ENCODE results near the gene TBC1D21.

TBC1D21 gene

GRCh38 chr15:73889053-73889761 is 15.8 kb downstream of the TBC1D21 start:
- no peak for ATAC-seq (replicated peaks)
- peaks cover 0 to 2% of the 10 kb centered on the region in 2 donors for H3K36me3 Mint-ChIP-seq
- H3K27me3 Mint-ChIP-seq = peaks cover 18 to 30% of the 10 kb centered on the region in 2 donors
- no peak overlapping the region for H3K27ac Mint-ChIP-seq
- H3K4me3 Mint-ChIP-seq = no peak overlapping the region
- peaks cover 4 to 5% of the 10 kb centered on the region in 2 donors for H3K9me3 Mint-ChIP-seq
- H3K4me1 Mint-ChIP-seq = peaks cover 7 to 10% of the 10 kb centered on the region in 2 donors
- no peak for DNase-seq

- Mint-ChIP-seq H3K9me3 (peaks cover 4 to 5% of the 10 kb centered on the region in 2 donors), H3K27me3 (peaks cover 24 to 35% of the 10 kb centered on the region in 2 donors), H3K36me3 (peaks cover 0 to 2% of the 10 kb centered on the region in 2 donors), H3K27ac (no peak overlapping the region), H3K4me1 (peaks cover 7 to 10% of the 10 kb centered on the region in 2 donors), H3K4me3 (no peak overlapping the region)
- ATAC-seq (replicated peaks) (no peak), DNase-seq (no peak)
These were observed 16.4 kb downstream of the TBC1D21 start for GRCh38 chr15:73889762-73890124.

- H3K4me3 Mint-ChIP-seq = no peak overlapping the region
- H3K27ac Mint-ChIP-seq = no peak overlapping the region
- DNase-seq (no peak), ATAC-seq (replicated peaks) (no peak)
- peaks cover 4 to 5% of the 10 kb centered on the region in 2 donors for H3K9me3 Mint-ChIP-seq
- peaks cover 4 to 6% of the 10 kb centered on the region in 2 donors for H3K4me1 Mint-ChIP-seq
- peaks cover 33 to 41% of the 10 kb centered on the region in 2 donors for H3K27me3 Mint-ChIP-seq
- peaks cover 0 to 2% of the 10 kb centered on the region in 2 donors for H3K36me3 Mint-ChIP-seq
These were observed 18.3 kb downstream of the TBC1D21 start for GRCh38 chr15:73891328-73892315.

GRCh38 chr15:73892446-73893226 is 19.3 kb downstream of the TBC1D21 start:
- H3K27me3 Mint-ChIP-seq = peaks cover 33 to 42% of the 10 kb centered on the region in 2 donors
- no peak overlapping the region for H3K4me3 Mint-ChIP-seq
- no peak overlapping the region for H3K27ac Mint-ChIP-seq
- H3K36me3 Mint-ChIP-seq = peaks cover 0 to 2% of the 10 kb centered on the region in 2 donors
- no peaks in the 10 kb centered on the region for H3K4me1 Mint-ChIP-seq
- DNase-seq = no peak
- peaks cover 4 to 5% of the 10 kb centered on the region in 2 donors for H3K9me3 Mint-ChIP-seq
- ATAC-seq (replicated peaks) = no peak

GRCh38 chr15:73894133-73894814 is 20.9 kb downstream of the TBC1D21 start:
- Mint-ChIP-seq H3K27ac (no peak overlapping the region), H3K9me3 (peaks cover 4 to 5% of the 10 kb centered on the region in 2 donors), H3K4me3 (no peak overlapping the region), H3K27me3 (peaks cover 28 to 37% of the 10 kb centered on the region in 2 donors), H3K4me1 (no peaks in the 10 kb centered on the region), H3K36me3 (peaks cover 0 to 2% of the 10 kb centered on the region in 2 donors)
- ATAC-seq (replicated peaks) (no peak), DNase-seq (no peak)

GRCh38 chr15:73897441-73898261 is 24.3 kb downstream of the TBC1D21 start:
- H3K4me1 Mint-ChIP-seq = no peaks in the 10 kb centered on the region
- peaks cover 24 to 32% of the 10 kb centered on the region in 2 donors for H3K27me3 Mint-ChIP-seq
- ATAC-seq (replicated peaks) = peak; percentile 69 to 77
- H3K27ac Mint-ChIP-seq = no peak overlapping the region
- peaks cover 0 to under 1% of the 10 kb centered on the region in 2 donors for H3K36me3 Mint-ChIP-seq
- peak; percentile 13 for DNase-seq
- no peak overlapping the region for H3K4me3 Mint-ChIP-seq
- H3K9me3 Mint-ChIP-seq = peaks cover 2 to 3% of the 10 kb centered on the region in 2 donors

GRCh38 chr15:73899197-73900094 is 26.1 kb downstream of the TBC1D21 start:
- Mint-ChIP-seq H3K27ac (no peak overlapping the region), H3K9me3 (no peaks in the 10 kb centered on the region), H3K36me3 (no peaks in the 10 kb centered on the region), H3K4me1 (no peaks in the 10 kb centered on the region), H3K27me3 (peaks cover 29 to 34% of the 10 kb centered on the region in 2 donors), H3K4me3 (no peak overlapping the region)
- no peak for DNase-seq
- peak in 1 of 2 donors; percentile 16 for ATAC-seq (replicated peaks)

GRCh38 chr15:73900095-73900712 is 26.8 kb downstream of the TBC1D21 start:
- Mint-ChIP-seq H3K4me1 (no peaks in the 10 kb centered on the region), H3K27ac (no peak overlapping the region), H3K4me3 (no peak overlapping the region)

GRCh38 chr15:73901126-73901810 is 27.9 kb downstream of the TBC1D21 start:
- Mint-ChIP-seq H3K27ac (no peak overlapping the region), H3K4me1 (no peaks in the 10 kb centered on the region), H3K4me3 (no peak overlapping the region), H3K36me3 (no peaks in the 10 kb centered on the region), H3K9me3 (no peaks in the 10 kb centered on the region), H3K27me3 (peaks cover 24 to 28% of the 10 kb centered on the region in 2 donors)
- DNase-seq = no peak
- no peak for ATAC-seq (replicated peaks)

More at GRCh38 chr15:73900095-73900712, 26.8 kb downstream of the TBC1D21 start:
- H3K27me3 Mint-ChIP-seq = peaks cover 29 to 32% of the 10 kb centered on the region in 2 donors
- no peak for ATAC-seq (replicated peaks)
- DNase-seq = no peak
- H3K36me3 Mint-ChIP-seq = no peaks in the 10 kb centered on the region
- no peaks in the 10 kb centered on the region for H3K9me3 Mint-ChIP-seq

GRCh38 chr15:73902121-73903020 is 29.0 kb downstream of the TBC1D21 start:
- no peak for ATAC-seq (replicated peaks)
- no peak overlapping the region for H3K27ac Mint-ChIP-seq

More at GRCh38 chr15:73902121-73903020, 29.0 kb downstream of the TBC1D21 start:
- Mint-ChIP-seq H3K4me1 (no peaks in the 10 kb centered on the region), H3K4me3 (no peak overlapping the region), H3K27me3 (peaks cover 24 to 25% of the 10 kb centered on the region in 2 donors), H3K36me3 (no peaks in the 10 kb centered on the region), H3K9me3 (no peaks in the 10 kb centered on the region)
- DNase-seq = no peak

All from stimulated activated naive B cell treated with anti-CD40 and anti-IgM and Interleukin-4, amounts not matched to agents 10 μg/mL and 1 μg/mL and 100 μg/mL, for 72 hours (primary cell).